Fibroblast of lung (primary cell): Measurements from ENCODE around the gene SEPTIN2.

ENCODE experiments used
- EZH2 ChIP-seq: IDR thresholded peaks from 2 replicates; pipeline ENCODE4 v1.5.1; 2012; ENCODE audit warnings: low read length, control low read depth, mild to moderate bottlenecking; ENCODE audit errors: missing control alignments
- TF ChIP-seq, protein P1 (sequence below), 2 donors: IDR thresholded peaks in 1 of 2; conservative IDR thresholded peaks in 1 of 2; 1 replicate in 1 of 2; 2 replicates in 1 of 2; pipeline ENCODE4 v1.5.1; 2011 to 2012; ENCODE audit warnings: low read length in 2 of 2, control low read depth in 1 of 2, inconsistent platforms in 1 of 2, low read depth in 1 of 2, mild to moderate bottlenecking in 1 of 2

DNA sequence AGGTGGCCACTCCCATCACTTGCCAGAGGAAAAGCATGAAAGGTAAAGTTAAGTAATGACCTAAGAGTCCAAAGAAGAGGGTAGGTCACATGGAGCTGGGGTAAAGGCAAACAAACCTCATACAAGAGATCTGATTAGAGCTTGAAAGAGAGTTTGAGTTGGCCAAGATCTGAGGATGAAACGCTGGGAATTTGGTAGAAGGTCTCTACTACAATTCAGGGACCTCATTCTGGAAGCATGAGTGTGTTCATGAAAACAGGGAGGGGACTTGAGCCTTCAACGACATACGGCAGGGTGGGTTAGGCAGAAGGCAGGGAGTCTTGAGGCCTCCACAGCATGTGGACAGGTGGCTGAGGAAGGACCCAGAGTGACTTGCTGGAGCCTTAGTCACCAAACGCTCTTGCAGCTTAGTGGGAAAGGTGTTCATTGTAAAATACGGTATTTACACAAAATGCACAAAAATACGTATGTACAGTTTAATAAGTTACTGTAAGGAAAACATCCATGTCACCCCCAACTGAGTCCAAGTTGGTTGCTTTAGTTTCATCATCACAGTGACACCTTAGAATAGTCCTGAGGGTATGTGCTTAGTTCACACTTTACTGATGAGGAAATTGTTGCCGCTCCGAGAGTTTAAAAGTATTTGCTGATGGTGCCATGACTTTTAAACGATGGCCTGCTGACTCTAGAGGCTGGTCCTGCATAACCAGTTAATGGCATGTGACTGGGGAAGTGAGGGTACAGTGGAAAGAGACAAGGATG lies 35.3 kb downstream of the SEPTIN2 start:
- TF ChIP-seq, protein P1, sequence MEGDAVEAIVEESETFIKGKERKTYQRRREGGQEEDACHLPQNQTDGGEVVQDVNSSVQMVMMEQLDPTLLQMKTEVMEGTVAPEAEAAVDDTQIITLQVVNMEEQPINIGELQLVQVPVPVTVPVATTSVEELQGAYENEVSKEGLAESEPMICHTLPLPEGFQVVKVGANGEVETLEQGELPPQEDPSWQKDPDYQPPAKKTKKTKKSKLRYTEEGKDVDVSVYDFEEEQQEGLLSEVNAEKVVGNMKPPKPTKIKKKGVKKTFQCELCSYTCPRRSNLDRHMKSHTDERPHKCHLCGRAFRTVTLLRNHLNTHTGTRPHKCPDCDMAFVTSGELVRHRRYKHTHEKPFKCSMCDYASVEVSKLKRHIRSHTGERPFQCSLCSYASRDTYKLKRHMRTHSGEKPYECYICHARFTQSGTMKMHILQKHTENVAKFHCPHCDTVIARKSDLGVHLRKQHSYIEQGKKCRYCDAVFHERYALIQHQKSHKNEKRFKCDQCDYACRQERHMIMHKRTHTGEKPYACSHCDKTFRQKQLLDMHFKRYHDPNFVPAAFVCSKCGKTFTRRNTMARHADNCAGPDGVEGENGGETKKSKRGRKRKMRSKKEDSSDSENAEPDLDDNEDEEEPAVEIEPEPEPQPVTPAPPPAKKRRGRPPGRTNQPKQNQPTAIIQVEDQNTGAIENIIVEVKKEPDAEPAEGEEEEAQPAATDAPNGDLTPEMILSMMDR (conservative IDR thresholded peaks at IDR 0.05 in 1 of 2, IDR thresholded peaks at IDR 0.05 in 1 of 2; ENCODE audit: low read depth in 1 of 2, low read length in 2 of 2), result no peak
- no peak for TF ChIP-seq EZH2
